ENCODE results near the gene LSMEM2. TPM values are rescaled to one million over a fixed set of nuclear protein-coding genes. Genes with fewer than 3 reads are reported as not detected.

LSMEM2 gene
- total RNA-seq, 1 experiment from 2014 or later = not detected

DNA sequence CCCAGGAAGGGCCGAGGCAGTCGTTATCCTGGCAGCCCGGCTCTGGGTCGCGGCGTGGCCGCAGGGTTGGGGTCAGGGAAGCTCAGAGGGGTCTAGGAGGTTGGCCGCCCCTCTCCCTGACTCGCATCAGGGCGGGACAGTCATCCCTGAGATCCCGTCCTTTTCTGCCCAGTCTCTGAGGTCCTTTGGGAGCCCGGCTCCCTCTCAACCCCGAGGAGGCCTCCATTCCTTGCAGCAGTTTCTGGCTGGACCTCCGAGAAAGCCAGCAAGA is 43.2 kb downstream of the LSMEM2 start:
- no peak for DNase-seq (ENCODE audit: low read depth)

GRCh38 chr3:50322386-50323091 is 43.7 kb downstream of the LSMEM2 start, which contains the start of gene HYAL2:
HYAL2 (minus strand) TSS chr3:50322745; CDS start chr3:50320489, 2,256 bp downstream.
- DNase-seq (ENCODE audit: low read depth) = no peak

DNA sequence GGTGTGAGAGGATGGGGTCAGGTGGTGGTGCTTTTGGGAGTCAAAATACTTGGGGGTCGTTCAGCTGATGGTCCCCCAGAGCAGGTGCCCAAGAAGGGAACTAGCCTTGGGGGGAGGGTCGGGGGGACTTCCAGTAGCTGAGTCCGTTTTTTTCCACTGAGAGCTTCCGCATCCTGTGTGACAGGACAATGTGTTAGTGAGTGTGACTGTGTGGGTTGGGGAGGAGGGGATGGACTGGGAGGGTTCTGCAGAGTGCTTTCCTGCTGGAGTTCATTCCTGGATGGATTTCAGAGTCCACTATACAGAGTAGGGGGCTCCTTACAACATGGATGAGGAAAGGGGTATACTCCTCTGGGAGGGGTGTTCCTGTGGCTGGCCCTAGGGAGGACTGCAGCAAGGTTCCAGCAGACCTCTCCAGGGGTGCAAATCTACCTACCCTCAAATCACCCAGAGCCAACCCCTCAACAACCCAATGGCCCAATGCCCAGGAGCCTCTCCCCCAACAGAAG is 44.3 kb downstream of the LSMEM2 start:
- DNase-seq (ENCODE audit: low read depth) = no peak

- no peak for DNase-seq (ENCODE audit: low read depth)
Measured at GRCh38 chr3:50323614-50324199, 44.8 kb downstream of the LSMEM2 start.

DNA sequence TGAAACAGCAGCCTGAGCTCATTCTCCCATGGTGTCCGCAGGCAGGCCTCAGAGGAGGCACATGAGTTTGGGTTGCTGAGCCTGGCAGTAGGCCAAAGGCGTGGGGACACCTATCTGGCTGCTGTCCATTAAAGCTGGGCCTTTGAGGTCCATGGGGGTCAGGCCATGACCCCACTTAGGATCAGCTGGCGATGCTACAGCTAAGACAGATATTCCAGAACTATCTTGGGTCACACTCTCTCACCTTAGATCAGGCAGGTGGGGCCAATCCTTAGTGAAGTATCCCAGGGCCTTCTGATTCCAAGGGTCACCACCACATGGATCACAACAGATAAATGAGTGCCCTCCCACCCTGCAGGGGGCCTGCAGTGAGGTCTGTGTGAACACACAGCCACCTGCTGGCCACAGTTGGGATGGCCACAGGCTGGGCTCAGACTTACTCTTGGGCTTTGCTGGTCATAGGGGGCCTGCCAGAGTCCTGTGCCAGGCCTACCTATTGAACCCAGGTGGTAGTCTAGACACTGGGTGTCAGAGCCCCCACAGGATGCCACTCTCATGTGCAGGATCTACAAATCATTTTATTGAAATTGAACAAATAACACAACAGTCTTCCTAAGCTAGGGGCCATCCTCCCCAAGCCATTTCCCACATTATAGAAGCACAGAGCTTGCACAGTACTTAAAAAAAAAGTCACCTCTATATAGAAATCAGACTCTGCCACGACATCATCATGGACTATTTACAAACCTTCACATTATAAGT is 45.6 kb downstream of the LSMEM2 start:
- peak; percentile 57 for DNase-seq (ENCODE audit: low read depth)

- no peak for DNase-seq (ENCODE audit: low read depth)
Measured at GRCh38 chr3:50325113-50325480, 46.2 kb downstream of the LSMEM2 start.

DNA sequence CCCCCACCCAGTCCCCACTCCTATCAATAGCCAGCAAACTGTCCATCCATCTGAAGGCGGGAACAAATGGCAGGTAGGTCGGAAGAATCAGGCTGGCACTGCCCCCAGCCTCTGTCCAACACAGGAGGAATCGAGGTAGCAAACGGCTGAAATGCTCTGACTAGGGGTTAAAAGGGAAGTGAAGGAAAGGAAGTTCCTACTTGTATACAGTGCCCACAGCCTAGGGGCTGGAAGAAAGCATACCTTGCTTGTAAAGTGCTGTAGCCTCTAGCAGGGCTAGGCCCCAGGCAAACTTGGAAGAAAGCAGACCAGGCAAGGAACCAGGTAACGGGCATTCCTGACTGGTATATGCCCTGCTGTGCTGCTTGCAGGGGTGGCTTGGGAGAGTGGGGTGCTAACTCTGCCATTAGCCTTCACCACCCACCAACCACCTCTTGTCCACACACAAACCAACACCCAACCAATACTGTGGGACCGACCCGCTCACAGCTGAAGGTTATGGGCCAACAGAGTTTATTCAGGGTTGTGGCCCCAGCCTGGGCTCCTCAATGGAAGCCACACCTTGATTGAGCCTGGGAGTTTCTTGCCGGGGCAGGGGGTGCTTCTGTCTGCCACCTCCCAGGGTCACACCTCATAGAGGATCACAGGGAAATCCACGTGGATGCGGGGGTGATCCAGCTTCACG is 46.8 kb downstream of the LSMEM2 start:
- DNase-seq (ENCODE audit: low read depth) = no peak

DNA sequence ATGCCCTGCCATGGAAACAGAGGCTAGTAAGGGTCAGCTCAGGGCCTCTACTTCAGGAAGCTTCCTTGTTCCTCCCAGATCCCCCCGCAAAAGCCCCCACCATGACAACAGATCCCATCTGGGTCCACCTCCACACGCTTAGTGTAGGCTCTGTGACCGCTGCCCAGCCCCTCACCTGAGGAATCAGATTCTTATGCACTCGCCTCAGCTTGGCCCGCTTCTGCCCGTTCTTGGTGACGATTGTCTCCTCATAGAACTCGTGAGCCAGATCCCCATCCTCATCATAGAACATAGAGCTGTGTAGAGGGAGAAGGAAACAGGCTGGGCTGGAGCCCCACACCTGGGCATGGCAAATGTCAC is 47.3 kb downstream of the LSMEM2 start:
- DNase-seq (ENCODE audit: low read depth) = no peak

DNA sequence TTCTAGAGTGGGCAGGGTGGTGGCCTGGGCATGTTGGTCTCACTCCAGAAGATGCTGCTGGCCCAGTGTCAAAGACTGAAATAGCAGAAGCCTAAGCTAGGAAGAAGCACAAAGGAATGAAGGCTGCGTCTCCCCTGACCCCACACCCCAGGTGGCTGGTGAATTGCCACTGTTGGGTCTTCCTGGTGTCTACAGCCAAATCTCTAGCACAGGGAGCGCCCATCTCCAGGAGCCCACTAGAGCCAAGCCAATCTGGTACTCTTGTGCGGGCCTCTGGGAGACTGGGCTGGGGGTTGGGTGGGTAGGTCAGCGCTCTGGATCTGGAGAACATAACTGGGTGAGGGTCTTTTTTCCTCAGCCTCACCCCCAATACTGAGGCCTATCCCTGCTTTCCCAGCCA is 48.2 kb downstream of the LSMEM2 start:
- DNase-seq (ENCODE audit: low read depth) = no peak

GRCh38 chr3:50327943-50328691 is 49.2 kb downstream of the LSMEM2 start, which contains the start of gene TUSC2:
TUSC2 (minus strand) TSS chr3:50328223; CDS start chr3:50328099, 124 bp downstream.
- DNase-seq (ENCODE audit: low read depth) = peak; percentile 95

DNA sequence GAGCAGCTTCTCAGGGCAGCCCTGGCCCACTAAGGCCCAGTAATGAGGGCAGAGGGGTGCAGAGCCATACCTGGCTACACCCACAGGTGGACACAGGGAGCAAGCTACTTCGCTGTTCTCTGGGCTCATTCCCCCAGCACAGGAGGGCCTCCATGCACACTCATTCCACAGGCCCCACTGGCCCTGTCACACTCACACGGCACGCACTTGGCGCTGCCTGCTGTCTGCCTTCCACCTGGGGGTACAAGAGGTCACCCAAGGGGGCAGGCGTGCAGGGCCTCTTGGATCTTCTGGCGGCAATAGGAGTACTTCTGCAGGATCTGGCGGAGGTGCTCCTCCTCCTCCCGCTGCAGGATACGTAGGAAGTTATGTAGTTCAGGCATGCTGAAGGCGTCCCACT is 51.4 kb downstream of the LSMEM2 start:
- DNase-seq (ENCODE audit: low read depth) = no peak

DNA sequence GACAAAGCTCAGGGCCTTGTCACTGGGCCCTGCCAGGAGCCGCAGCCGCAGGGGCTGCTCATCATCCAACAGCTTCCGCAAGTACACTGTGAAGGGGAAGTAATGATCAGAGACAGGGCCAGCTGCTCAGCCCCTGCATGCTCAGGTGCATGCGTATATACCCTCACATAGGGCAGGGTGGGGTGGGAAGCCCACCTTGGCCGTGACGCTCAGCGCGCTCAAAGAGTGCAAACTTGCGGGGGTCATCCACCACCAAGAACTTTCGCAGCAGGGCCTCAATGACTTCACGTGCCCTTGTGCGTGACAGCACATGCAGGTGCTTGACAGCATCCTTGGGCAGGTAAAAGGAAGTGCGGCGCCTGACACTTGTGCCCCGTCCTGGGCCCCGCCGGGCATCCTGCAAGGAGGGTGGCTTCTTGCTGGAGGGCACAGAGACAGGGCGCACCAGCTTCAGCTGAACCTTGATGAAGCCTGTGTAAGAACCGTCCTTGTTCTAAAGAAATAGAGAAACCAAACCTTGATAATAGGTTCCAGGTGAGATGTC is 52.5 kb downstream of the LSMEM2 start:
- DNase-seq (ENCODE audit: low read depth) = no peak

- no peak for DNase-seq (ENCODE audit: low read depth)
Measured at GRCh38 chr3:50333744-50334328, 54.9 kb downstream of the LSMEM2 start.

- DNase-seq (ENCODE audit: low read depth) = no peak
Measured at GRCh38 chr3:50334339-50335075, 55.6 kb downstream of the LSMEM2 start.

- DNase-seq (ENCODE audit: low read depth) = peak; percentile 44
Measured at GRCh38 chr3:50336452-50337174, 57.7 kb downstream of the LSMEM2 start.

- DNase-seq (ENCODE audit: low read depth) = peak; percentile 99
Measured at GRCh38 chr3:50337175-50337861, 58.4 kb downstream of the LSMEM2 start.

Data from LHCN-M2 (cell line).